GM08714 (cell line): ENCODE results near the gene COL23A1.
"Not testable (repeated sequence)": the region's sequence is repeated elsewhere in the genome, so short reads cannot be mapped to it uniquely, and the experiment has no call there.

Experiments used
- H3K4me3 ChIP-seq: fragments of 200-500 bp; sonication (Bioruptor generic); 2 replicates; pipeline ENCODE4 v1.5.1; 2014; ENCODE audit warnings: mild to moderate bottlenecking, low read length, inconsistent platforms
- ZNF274 ChIP-seq: IDR thresholded peaks from 2 replicates; pipeline ENCODE4 v1.6.1; 2012; ENCODE audit warnings: mild to moderate bottlenecking, low read depth, low read length

The COL23A1 gene

GRCh38 chr5:178605788-178606187, 15.6 kb upstream of the COL23A1 start:
- no peak for TF ChIP-seq ZNF274

GRCh38 chr5:178602752-178603151, 12.6 kb upstream of the COL23A1 start:
- TF ChIP-seq ZNF274, result no peak
- no peak overlapping the region for H3K4me3 ChIP-seq

More at GRCh38 chr5:178605788-178606187, 15.6 kb upstream of the COL23A1 start:
- no peak overlapping the region for H3K4me3 ChIP-seq

GRCh38 chr5:178595750-178596149, 5.6 kb upstream of the COL23A1 start:
- TF ChIP-seq ZNF274, result no peak

GRCh38 chr5:178595150-178595549, 5.0 kb upstream of the COL23A1 start:
- no peak overlapping the region for H3K4me3 ChIP-seq
- TF ChIP-seq ZNF274, result no peak

More at GRCh38 chr5:178595750-178596149, 5.6 kb upstream of the COL23A1 start:
- H3K4me3 ChIP-seq, result no peak overlapping the region

- H3K4me3 ChIP-seq, result peak overlapping the region; percentile 40; the same call in 1 of the 2 replicates
- TF ChIP-seq ZNF274, result no peak
Measured at GRCh38 chr5:178590924-178591423, 781 bp upstream of the COL23A1 start.

GRCh38 chr5:178589180-178590140, 733 bp downstream of the COL23A1 start:
- peak overlapping the region; percentile 40; the same call in 1 of the 2 replicates for H3K4me3 ChIP-seq
- TF ChIP-seq ZNF274, result no peak

GRCh38 chr5:178588769-178589168, 1.4 kb downstream of the COL23A1 start:
- no peak overlapping the region for H3K4me3 ChIP-seq
- no peak for TF ChIP-seq ZNF274

GRCh38 chr5:178587763-178588611, 2.2 kb downstream of the COL23A1 start:
- no peak for TF ChIP-seq ZNF274
- no peak overlapping the region for H3K4me3 ChIP-seq

GRCh38 chr5:178586396-178586795, 3.8 kb downstream of the COL23A1 start:
- H3K4me3 ChIP-seq, result no peak overlapping the region
- no peak for TF ChIP-seq ZNF274

- not testable (repeated sequence) for H3K4me3 ChIP-seq
Measured at GRCh38 chr5:178585421-178585820, 4.8 kb downstream of the COL23A1 start.

GRCh38 chr5:178583279-178583678, 6.9 kb downstream of the COL23A1 start:
- TF ChIP-seq ZNF274, result no peak
- H3K4me3 ChIP-seq, result no peak overlapping the region

GRCh38 chr5:178582291-178582690, 7.9 kb downstream of the COL23A1 start:
- no peak for TF ChIP-seq ZNF274
- no peak overlapping the region for H3K4me3 ChIP-seq

GRCh38 chr5:178581621-178582020, 8.6 kb downstream of the COL23A1 start:
- H3K4me3 ChIP-seq, result no peak overlapping the region
- TF ChIP-seq ZNF274, result no peak

- no peak overlapping the region for H3K4me3 ChIP-seq
- TF ChIP-seq ZNF274, result no peak
Measured at GRCh38 chr5:178580271-178580955, 9.8 kb downstream of the COL23A1 start.

GRCh38 chr5:178577944-178578343, 12.2 kb downstream of the COL23A1 start:
- H3K4me3 ChIP-seq, result no peak overlapping the region
- TF ChIP-seq ZNF274, result no peak
